Hepatic stellate cell (primary cell): Measurements from ENCODE around the gene SPPL2C.

ENCODE experiments used
- DNase-seq: peaks from one replicate; pipeline ENCODE4 v3.0.0; 2011; ENCODE audit warnings: low spot score

Gene SPPL2C

GRCh38 chr17:45828582-45829133, 16.0 kb upstream of the SPPL2C start:
- no peak for DNase-seq

- no peak for DNase-seq
Measured at GRCh38 chr17:45833920-45834319, 10.8 kb upstream of the SPPL2C start.

- DNase-seq = no peak
Measured at GRCh38 chr17:45834471-45835396, 9.9 kb upstream of the SPPL2C start.

- DNase-seq = no peak
Measured at GRCh38 chr17:45835481-45835880, 9.2 kb upstream of the SPPL2C start.

GRCh38 chr17:45836047-45837044, 8.3 kb upstream of the SPPL2C start:
- DNase-seq = no peak

GRCh38 chr17:45837187-45837586, 7.5 kb upstream of the SPPL2C start:
- DNase-seq = no peak

GRCh38 chr17:45837603-45838002, 7.1 kb upstream of the SPPL2C start:
- no peak for DNase-seq

- no peak for DNase-seq
Measured at GRCh38 chr17:45838751-45839295, 5.9 kb upstream of the SPPL2C start.

- no peak for DNase-seq
Measured at GRCh38 chr17:45839442-45839841, 5.2 kb upstream of the SPPL2C start.

GRCh38 chr17:45841186-45841585, 3.5 kb upstream of the SPPL2C start:
- no peak for DNase-seq

GRCh38 chr17:45841883-45842525, 2.7 kb upstream of the SPPL2C start:
- no peak for DNase-seq

GRCh38 chr17:45843722-45844121, 959 bp upstream of the SPPL2C start:
- DNase-seq = no peak

- no peak for DNase-seq
Measured at GRCh38 chr17:45845376-45846185, 900 bp downstream of the SPPL2C start.

GRCh38 chr17:45846223-45846622, 1.5 kb downstream of the SPPL2C start:
- no peak for DNase-seq

GRCh38 chr17:45846646-45847045, 2.0 kb downstream of the SPPL2C start:
- no peak for DNase-seq

- no peak for DNase-seq
Measured at GRCh38 chr17:45847101-45847500, 2.4 kb downstream of the SPPL2C start.

- DNase-seq = no peak
Measured at GRCh38 chr17:45847747-45848146, 3.1 kb downstream of the SPPL2C start.

GRCh38 chr17:45848405-45848804, 3.7 kb downstream of the SPPL2C start:
- DNase-seq = no peak

- DNase-seq = no peak
Measured at GRCh38 chr17:45848868-45849535, 4.3 kb downstream of the SPPL2C start.

- DNase-seq = no peak
Measured at GRCh38 chr17:45849536-45849990, 4.9 kb downstream of the SPPL2C start.
